ENCODE measurements around the gene EML4.

The EML4 gene

GRCh38 chr2:42137125-42137841 lies 31.9 kb upstream of the EML4 start:
- no peak for DNase-seq

- DNase-seq = no peak
These were observed 30.8 kb upstream of the EML4 start for GRCh38 chr2:42138163-42139015.

- no peak for DNase-seq
These were observed 30.1 kb upstream of the EML4 start for GRCh38 chr2:42139101-42139500.

GRCh38 chr2:42140496-42140895 lies 28.7 kb upstream of the EML4 start:
- DNase-seq = no peak

- DNase-seq = peak; percentile 45 to 50
These were observed 27.2 kb upstream of the EML4 start for GRCh38 chr2:42141687-42142546.

GRCh38 chr2:42142547-42143184 lies 26.5 kb upstream of the EML4 start:
- no peak for DNase-seq

- DNase-seq = no peak
These were observed 21.4 kb upstream of the EML4 start for GRCh38 chr2:42147641-42148274.

- no peak for DNase-seq
These were observed 19.0 kb upstream of the EML4 start for GRCh38 chr2:42150159-42150558.

- no peak for DNase-seq
These were observed 15.1 kb upstream of the EML4 start for GRCh38 chr2:42153944-42154581.

- DNase-seq = no peak
These were observed 12.4 kb upstream of the EML4 start for GRCh38 chr2:42156721-42157120.

- DNase-seq = no peak
These were observed 7.7 kb upstream of the EML4 start for GRCh38 chr2:42161444-42161843.

- no peak for DNase-seq
These were observed 5.6 kb upstream of the EML4 start for GRCh38 chr2:42163444-42164045.

GRCh38 chr2:42164046-42164445 lies 5.1 kb upstream of the EML4 start:
- no peak for DNase-seq

GRCh38 chr2:42164971-42165370 lies 4.2 kb upstream of the EML4 start:
- no peak for DNase-seq

- no peak for DNase-seq
These were observed 1.7 kb upstream of the EML4 start for GRCh38 chr2:42167458-42167857.

GRCh38 chr2:42168459-42169099 lies 574 bp upstream of the EML4 start:
- no peak for DNase-seq

GRCh38 chr2:42169874-42170521 lies 845 bp downstream of the EML4 start:
- peak in 1 of 2 donors; percentile 8 for DNase-seq

- no peak for DNase-seq
These were observed 1.7 kb downstream of the EML4 start for GRCh38 chr2:42170619-42171395.

- DNase-seq = no peak
These were observed 2.3 kb downstream of the EML4 start for GRCh38 chr2:42171396-42171980.
